Prostate gland (tissue), 2 donors: Measurements from ENCODE around the gene CDIPT. TPM values are rescaled to one million over a fixed set of nuclear protein-coding genes. Genes with fewer than 3 reads are reported as not detected.
"Not testable (repeated sequence)": the region's sequence is repeated elsewhere in the genome, so short reads cannot be mapped to it uniquely, and the experiment has no call there.

Experiments used
- DNase-seq: peaks from one replicate; pipeline ENCODE4 v3.0.0-alpha.2; 2019; ENCODE audit warnings: low spot score
- H3K27ac ChIP-seq, 2 donors: fragments of 200-600 bp; sonication (generic); 2 replicates each; pipeline ENCODE4 v1.5.1; 2017 to 2019
- H3K27me3 ChIP-seq: fragments of 200-600 bp; sonication (generic); replicated peaks from 2 replicates; pipeline ENCODE4 v1.5.1; 2019; ENCODE audit not compliant: insufficient read depth
- H3K36me3 ChIP-seq, 2 donors: fragments of 200-600 bp; sonication (generic); 1 replicate in 1 of 2; 2 replicates in 1 of 2; pipeline versions ENCODE4 v1.5.1 to v1.8.1; 2017 to 2019
- H3K4me1 ChIP-seq: fragments of 200-600 bp; sonication (generic); replicated peaks from 2 replicates; pipeline ENCODE4 v1.5.1; 2019
- H3K4me3 ChIP-seq, 2 donors: fragments of 200-600 bp; sonication (generic); 2 replicates each; pipeline ENCODE4 v1.5.1; 2017 to 2019
- H3K9me3 ChIP-seq: fragments of 200-600 bp; sonication (generic); 2 replicates; pipeline ENCODE4 v1.5.1; 2017
- CTCF ChIP-seq, 4 experiments: fragments of 200-600 bp in 2 of 4; fragments of 450-650 bp in 2 of 4; sonication (generic) in 2 of 4; IDR thresholded peaks; 1 replicate in 3 of 4; 2 replicates in 1 of 4; pipeline ENCODE4 v1.5.1; 2016 to 2019; ENCODE audit warnings: antibody characterized with exemption in 4 of 4, mild to moderate bottlenecking in 2 of 4, moderate library complexity in 2 of 4
- POLR2A ChIP-seq: fragments of 450-650 bp; IDR thresholded peaks from one replicate; pipeline ENCODE4 v1.6.1; 2016; ENCODE audit warnings: antibody characterized with exemption, mild to moderate bottlenecking
- POLR2AphosphoS5 ChIP-seq: sonication (generic); formaldehyde crosslinking; IDR thresholded peaks from one replicate; pipeline ENCODE4 v1.6.1; 2017; ENCODE audit warnings: antibody characterized with exemption
- WGBS: methylation state at CpG from one replicate; pipeline ENCODE4 v1.1.5; 2018; 5-methylcytosine and 5-hydroxymethylcytosine counted together
- intact Hi-C: fragments of 100-400 bp; cut with DNase I; formaldehyde crosslinking; loops from one replicate; pipeline ENCODE4 v1.14.2; 2022
- total RNA-seq, 2 donors: library from RNA; depleted of rRNA; stranded (reverse); fragments of >200 nt; gene quantifications; one replicate each; pipeline ENCODE4 v1.1.0, GENCODE V29; 2016

CDIPT gene
- total RNA-seq, 2 donors from 2014 or later, result 121 to 132 TPM

GRCh38 chr16:29891525-29892457, 28.8 kb upstream of the CDIPT start:
- WGBS, result 72% methylated on average over 10 of the region's 10 CpGs
- H3K36me3 ChIP-seq, result no peaks in the 10 kb centered on the region
- H3K27ac ChIP-seq, result no peak overlapping the region
- TF ChIP-seq POLR2A (no peak), POLR2AphosphoS5 (no peak)
- H3K27me3 ChIP-seq, result no peaks in the 10 kb centered on the region
- H3K4me3 ChIP-seq, result no peak overlapping the region
- DNase-seq, result no peak
- H3K4me1 ChIP-seq, result no peaks in the 10 kb centered on the region
- H3K9me3 ChIP-seq, result no peaks in the 10 kb centered on the region
- intact Hi-C loops, result no loop called here

DNA sequence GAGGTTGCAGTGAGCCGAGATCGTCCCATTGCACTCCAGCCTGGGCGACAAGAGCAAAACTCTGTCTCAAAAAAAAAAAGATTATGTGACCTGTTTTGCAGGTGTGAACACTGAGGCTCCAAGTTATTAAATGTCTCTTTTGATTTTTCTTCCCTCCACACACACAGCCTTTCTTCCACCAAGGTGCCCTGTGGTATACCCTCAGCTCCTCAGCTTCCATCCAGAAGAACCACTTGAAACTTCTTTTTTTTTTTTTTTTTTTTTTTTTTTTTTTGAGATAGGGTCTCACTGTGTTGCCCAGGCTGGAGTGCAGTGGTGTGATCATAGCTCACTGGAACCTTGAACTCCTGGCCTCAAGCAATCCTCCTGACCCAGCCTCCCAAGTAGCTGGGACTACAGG, 26.3 kb upstream of the CDIPT start:
- 98% methylated on average over 3 of the region's 3 CpGs for WGBS
- H3K36me3 ChIP-seq, H3K27me3 ChIP-seq, H3K4me1 ChIP-seq, H3K4me3 ChIP-seq, intact Hi-C loops, H3K27ac ChIP-seq, H3K9me3 ChIP-seq, DNase-seq: not testable (repeated sequence)

GRCh38 chr16:29883987-29884386, 21.0 kb upstream of the CDIPT start:
- no peaks in the 10 kb centered on the region for H3K27me3 ChIP-seq
- intact Hi-C loops, result no loop called here
- H3K36me3 ChIP-seq, result no peaks in the 10 kb centered on the region
- 83% methylated on average over 6 of the region's 6 CpGs for WGBS
- no peak overlapping the region for H3K4me3 ChIP-seq
- no peak for DNase-seq
- H3K9me3 ChIP-seq, result no peaks in the 10 kb centered on the region
- H3K4me1 ChIP-seq, result no peaks in the 10 kb centered on the region
- no peak overlapping the region for H3K27ac ChIP-seq
- TF ChIP-seq POLR2A (no peak), CTCF (IDR thresholded peaks at IDR 0.05) (no peak), POLR2AphosphoS5 (no peak)

- H3K4me3 ChIP-seq, result no peak overlapping the region
- 98% methylated on average over 3 of the region's 3 CpGs for WGBS
- H3K4me1 ChIP-seq, result no peaks in the 10 kb centered on the region
- no peaks in the 10 kb centered on the region for H3K27me3 ChIP-seq
- no peak for DNase-seq
- no peaks in the 10 kb centered on the region for H3K36me3 ChIP-seq
- no peak overlapping the region for H3K27ac ChIP-seq
- TF ChIP-seq POLR2AphosphoS5 (no peak), CTCF (IDR thresholded peaks at IDR 0.05) (no peak), POLR2A (no peak)
- intact Hi-C loops, result no loop called here
- no peaks in the 10 kb centered on the region for H3K9me3 ChIP-seq
These were observed 18.0 kb upstream of the CDIPT start for GRCh38 chr16:29881050-29881449.

- H3K9me3 ChIP-seq, result no peaks in the 10 kb centered on the region
- intact Hi-C loops, result no loop called here
- no peak for TF ChIP-seq POLR2A
- no peak for TF ChIP-seq CTCF (IDR thresholded peaks at IDR 0.05)
- TF ChIP-seq POLR2AphosphoS5, result no peak
- 93% methylated on average over 14 of the region's 14 CpGs for WGBS
- DNase-seq, result no peak
- no peak overlapping the region for H3K27ac ChIP-seq
- H3K27me3 ChIP-seq, result no peaks in the 10 kb centered on the region
- H3K4me1 ChIP-seq, result no peaks in the 10 kb centered on the region
- no peak overlapping the region for H3K4me3 ChIP-seq
- no peaks in the 10 kb centered on the region for H3K36me3 ChIP-seq
These were observed 15.1 kb upstream of the CDIPT start for GRCh38 chr16:29878172-29878571.
